ENCODE data around the gene GCK.

The GCK gene

GRCh38 chr7:44113764-44114354, 75.4 kb downstream of the GCK start:
- no peak for TF ChIP-seq CTCF (conservative IDR thresholded peaks at IDR 0.05)
- H3K27ac ChIP-seq: no peak overlapping the region

GRCh38 chr7:44112997-44113763, 76.1 kb downstream of the GCK start:
- TF ChIP-seq CTCF (conservative IDR thresholded peaks at IDR 0.05): no peak

GRCh38 chr7:44112231-44112996, 76.8 kb downstream of the GCK start:
- no peak overlapping the region for H3K27ac ChIP-seq
- TF ChIP-seq CTCF (conservative IDR thresholded peaks at IDR 0.05): no peak

More at GRCh38 chr7:44112997-44113763, 76.1 kb downstream of the GCK start:
- no peak overlapping the region for H3K27ac ChIP-seq

- no peak for TF ChIP-seq CTCF (conservative IDR thresholded peaks at IDR 0.05)
Measured at GRCh38 chr7:44111761-44112160, 77.5 kb downstream of the GCK start.

GRCh38 chr7:44110719-44111635, 78.3 kb downstream of the GCK start:
- H3K27ac ChIP-seq: no peak overlapping the region

More at GRCh38 chr7:44111761-44112160, 77.5 kb downstream of the GCK start:
- H3K27ac ChIP-seq: no peak overlapping the region

GRCh38 chr7:44109991-44110390, 79.2 kb downstream of the GCK start:
- H3K27ac ChIP-seq: no peak overlapping the region
- TF ChIP-seq CTCF (conservative IDR thresholded peaks at IDR 0.05): no peak

More at GRCh38 chr7:44110719-44111635, 78.3 kb downstream of the GCK start:
- no peak for TF ChIP-seq CTCF (conservative IDR thresholded peaks at IDR 0.05)

Measured in VCaP (cell line).